HG03457 (cell line): ENCODE data around the gene SIL1.
"Not testable (repeated sequence)": the region's sequence is repeated elsewhere in the genome, so short reads cannot be mapped to it uniquely, and the experiment has no call there.

Experiments
- ATAC-seq: cut with Tn5 transposase; IDR thresholded peaks from one replicate; pipeline ENCODE4 v1.9.1; 2021; ENCODE audit warnings: moderate number of reproducible peaks; ENCODE audit not compliant: unreplicated experiment

SIL1 gene

DNA sequence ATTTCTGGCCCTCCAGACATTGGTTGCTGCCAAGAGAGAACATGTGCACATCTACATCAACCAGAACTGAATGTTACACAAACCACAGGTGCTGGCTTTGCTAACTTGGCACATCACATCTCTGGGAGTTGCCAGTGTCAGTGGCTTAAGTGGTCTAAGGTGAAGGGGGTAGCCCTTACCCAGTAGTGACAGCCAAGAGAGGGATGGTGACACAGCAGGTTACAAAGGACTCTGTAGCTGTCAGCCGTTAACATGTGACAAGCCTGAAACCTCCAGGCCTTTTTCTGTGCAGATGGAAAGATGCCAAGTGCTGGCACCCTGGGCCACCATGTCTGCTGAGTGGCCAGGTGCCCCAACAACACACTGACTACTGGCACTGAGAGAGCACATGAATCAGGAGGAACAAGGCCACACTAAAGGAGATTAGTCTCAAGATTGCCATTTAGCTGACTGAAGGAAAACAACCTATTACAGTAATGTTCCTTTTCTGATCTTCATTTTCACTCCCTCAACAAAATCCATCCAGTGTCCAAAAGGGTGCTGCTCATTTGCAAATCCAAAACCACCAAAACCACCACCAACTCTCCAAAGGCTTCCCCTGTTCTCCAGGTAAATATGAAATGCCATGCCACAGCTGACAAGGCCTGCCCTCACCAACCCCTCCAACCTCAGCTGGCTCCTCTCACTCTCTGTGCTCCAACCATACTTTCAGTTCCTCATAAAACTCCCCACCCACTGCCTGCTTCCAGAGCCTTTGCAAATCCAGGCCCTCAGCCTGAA is 20.2 kb downstream of the SIL1 start:
- no peak for ATAC-seq

DNA sequence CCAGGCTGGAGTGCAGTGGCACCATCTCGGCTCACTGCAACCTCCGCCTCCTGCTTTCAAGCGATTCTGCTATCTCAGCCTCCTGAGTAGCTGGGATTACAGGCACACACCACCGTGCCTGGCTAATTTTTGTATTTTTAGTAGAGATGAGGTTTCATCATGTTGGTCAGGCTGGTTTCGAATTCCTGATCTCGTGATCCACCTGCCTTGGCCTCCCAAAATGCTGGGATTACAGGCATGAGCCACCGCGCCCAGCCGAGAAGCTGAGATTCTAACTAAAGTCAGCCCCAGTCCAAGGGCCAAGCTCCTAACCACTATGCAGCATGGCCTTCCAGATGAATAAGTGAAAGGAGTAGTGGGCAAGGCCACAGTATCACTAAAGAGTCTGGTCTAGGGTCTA is 20.9 kb downstream of the SIL1 start:
- ATAC-seq = not testable (repeated sequence)

DNA sequence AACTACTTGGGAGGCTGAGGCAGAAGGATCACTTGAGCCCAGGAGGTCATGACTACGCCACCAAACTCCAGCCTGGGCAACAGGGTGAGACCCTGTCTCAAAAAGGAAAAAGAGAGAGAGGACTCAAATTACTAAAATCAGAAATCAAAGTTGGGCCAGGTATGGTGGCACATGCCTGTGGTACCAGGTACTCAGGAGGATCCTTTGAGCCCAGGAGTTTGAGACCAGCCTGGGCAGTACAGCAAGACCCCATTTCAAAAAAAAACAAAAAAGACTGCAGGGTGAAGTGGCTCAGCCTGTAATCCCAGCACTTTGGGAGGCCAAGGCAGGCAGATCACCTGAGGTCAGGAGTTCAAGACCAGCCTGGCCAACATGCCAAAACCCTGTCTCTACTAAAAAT is 23.8 kb downstream of the SIL1 start:
- not testable (repeated sequence) for ATAC-seq

DNA sequence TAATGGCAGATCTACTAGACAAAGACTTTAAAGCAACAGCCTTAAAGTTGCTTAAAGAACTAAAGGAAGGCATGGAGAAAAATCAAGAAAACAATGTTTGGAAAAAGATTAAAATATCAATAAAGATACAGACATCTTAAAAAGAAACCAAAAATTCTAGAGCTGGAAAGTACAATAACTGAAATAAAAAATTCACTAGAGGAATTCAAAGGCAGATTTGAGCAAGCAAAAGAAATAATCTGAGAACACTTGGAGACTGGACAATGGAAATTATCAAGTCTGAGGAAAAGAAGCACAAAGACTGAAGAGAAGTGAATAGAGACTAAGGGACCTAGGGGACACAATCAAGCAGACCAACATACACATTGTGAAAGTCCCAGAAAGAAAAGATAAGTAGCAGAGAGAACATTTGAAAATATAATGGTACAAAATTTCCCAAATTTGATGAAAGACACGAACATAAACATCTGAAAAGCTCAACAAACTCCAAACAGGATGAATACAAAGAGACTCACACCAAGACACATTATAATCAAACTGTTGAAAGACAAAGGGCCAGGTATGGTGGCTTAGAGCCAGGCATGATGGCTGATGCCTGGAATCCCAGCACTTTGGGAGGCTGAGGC is 26.3 kb downstream of the SIL1 start:
- ATAC-seq = no peak

DNA sequence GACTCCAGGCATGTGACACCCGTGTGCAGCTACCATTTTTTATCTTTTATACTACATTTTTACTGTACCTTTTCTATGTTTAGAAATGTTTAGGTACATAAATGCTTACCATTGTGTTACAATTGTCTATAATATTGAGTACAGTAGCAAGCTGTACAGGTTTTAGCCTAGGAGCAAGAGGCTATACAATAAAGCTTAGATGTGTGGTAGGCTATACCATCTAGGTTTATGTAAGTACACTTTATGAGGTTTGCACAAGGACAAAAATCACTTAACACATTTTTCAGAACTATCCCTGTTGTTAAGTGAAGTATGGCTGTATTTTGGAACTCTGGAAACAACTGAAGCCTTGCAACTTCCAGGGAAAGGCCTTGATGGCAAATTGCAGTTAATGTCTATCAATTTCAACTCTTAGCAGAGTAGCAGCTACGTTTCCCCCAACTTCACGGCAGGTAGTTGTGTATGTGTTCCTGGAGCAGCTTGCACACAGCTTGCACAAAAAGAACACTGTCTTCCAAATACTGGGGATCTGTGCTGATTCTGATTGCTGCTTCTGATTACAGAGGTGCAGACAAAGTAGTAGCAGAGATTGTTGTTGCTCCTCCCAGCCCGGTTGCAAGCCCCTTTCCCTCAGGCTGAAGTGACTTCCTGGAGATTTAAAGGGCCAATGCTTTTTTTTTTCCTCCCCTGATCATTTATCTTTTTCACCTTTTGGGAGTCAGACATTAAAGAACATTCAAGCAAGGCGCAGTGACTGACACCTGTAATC is 30.0 kb downstream of the SIL1 start:
- ATAC-seq = no peak

DNA sequence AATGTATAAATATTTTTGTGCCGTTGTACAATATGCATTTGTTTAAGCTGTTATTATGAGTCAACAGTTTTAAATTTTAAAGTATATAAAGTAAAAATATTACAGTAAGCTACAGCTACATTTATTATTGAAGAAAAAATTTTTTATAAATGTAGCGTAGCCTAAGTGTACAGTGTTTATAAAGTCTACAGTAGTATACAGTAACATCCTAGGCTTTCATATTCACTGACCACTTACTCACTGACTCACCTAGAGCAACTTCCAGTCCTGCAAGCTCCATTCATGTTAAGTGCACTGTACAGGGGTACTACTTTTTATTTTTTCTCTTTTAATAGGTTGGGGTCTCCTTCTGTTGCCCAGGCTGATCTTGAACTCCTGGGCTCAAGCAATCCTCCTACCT is 30.6 kb downstream of the SIL1 start:
- no peak for ATAC-seq

DNA sequence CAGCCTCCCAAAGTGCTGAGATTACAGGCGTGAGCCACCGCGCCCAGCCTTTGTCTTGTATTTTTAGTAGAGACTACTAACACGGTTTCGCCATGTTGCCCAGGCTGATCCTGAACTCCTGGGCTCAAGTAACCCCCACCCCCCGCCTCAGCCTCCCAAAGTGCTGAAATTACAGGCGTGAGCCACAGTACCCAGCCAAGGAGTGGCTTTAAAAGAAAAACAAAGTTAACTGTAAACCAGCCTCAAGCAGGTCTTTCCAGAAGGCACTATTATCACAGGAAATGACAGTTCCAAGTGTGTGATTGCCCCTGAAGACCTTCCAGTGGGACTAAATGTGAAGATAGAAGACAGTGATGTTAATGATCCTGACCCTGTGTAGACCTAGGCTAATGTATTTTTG is 31.1 kb downstream of the SIL1 start:
- no peak for ATAC-seq

DNA sequence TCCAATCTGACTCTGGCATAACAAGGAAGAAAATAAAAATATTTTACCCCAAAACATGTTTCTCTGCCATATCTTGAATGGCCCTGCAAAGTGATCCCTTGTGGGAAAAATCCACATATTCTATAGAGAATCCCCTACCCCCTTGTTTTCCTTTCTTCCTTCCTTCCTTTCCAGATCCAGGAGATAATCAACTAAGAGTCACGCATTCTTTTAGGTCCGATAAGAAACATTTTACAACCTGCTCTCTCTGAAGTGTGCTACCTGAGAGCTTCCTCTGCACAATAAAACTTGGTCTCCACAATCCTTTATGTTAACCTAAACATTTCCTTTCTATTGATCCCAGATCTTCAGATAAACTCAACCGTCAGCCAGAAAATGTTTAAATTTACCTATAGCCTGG is 33.3 kb downstream of the SIL1 start:
- not testable (repeated sequence) for ATAC-seq

DNA sequence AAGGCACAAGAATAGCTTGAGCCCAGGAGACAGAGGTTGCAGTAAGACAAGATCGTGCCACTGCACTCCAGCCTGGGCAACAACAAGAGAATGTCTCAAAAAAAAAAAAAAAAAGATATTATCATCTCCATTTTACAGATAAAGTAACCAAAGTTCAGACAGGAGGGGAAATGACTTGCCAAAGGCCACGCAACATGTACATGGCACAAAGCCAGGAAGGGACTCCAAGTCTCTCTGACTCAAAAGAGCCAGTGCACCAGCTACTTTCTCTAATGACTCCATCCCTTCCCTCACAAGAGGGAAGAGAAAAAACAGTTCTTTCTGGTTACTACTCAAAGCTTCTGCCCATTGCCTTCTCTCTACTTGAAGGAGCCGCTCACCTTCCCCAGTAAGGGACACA is 34.1 kb downstream of the SIL1 start:
- ATAC-seq = no peak

DNA sequence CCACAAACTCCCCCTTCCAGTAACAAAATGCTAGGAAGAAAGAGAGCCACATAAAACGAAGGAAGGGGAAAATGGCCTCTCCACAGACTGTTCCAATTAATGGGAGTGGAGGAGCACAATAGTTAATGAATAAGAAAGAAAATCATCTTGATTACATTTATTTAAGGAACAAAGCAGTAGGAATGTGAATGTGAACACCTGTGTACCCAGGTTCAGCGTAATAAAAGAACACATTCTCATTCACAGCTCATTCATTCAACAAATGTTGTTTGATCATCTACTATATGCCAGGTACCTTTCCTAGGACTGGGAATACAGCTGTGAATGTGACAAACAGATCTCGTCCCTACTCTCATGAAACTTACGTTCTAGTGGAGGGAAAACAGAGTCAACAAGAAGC is 35.7 kb downstream of the SIL1 start:
- no peak for ATAC-seq

DNA sequence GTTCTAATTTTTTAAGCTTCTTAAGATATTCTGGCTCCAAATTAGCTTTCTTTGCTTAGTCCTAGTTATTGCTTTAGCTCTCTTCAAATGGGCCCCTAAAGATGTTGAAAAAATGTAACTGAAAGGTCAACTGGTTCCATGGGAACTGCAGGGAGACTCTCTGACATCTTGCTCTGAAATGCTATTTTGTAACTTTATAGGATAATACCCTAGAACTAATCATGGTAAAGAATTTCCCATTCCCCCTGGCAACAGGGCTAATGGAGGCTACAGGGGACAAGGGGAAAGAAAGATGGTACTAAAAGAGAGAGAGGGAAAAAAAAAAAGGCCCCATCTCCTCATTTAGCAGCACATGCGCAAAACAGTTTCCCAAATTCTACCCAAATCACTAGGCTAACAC is 39.4 kb downstream of the SIL1 start:
- ATAC-seq = no peak

DNA sequence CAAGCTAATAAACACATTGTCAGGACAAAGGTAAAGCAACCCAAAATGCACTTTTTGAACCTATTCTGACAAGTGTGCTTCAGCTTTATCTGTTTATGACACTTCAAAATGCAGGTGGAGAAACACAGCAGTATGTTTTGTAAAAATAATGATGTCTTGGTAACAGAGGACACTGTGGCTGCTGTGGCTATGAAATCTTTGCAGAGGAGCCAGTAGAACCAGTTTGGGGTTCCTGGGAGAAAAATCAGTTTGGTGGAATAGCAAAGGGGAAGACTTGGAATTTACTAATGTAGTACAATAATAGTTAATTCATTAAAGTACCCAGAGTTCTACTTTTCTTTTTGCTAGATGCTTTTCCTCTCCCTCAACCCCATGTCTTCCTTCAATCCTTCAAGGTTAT is 40.6 kb downstream of the SIL1 start:
- no peak for ATAC-seq

DNA sequence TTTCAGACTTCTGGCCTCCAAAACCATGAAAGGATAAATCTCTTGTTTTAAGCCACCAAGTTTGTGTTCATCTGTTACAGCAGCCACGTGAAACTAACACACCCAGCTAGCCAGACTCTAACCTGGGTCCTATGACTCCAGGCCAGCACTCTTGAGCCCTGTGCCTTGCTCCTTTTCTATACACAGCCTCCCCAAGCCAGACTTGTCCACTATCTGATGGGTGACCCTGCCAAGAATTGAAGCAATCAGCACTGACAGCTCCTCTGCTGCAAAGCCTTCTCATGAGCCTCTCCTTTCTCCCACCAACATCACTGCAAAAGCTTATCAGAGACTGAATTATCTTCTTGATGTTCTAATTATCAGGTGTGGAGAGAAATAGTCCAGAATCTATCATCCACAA is 41.4 kb downstream of the SIL1 start:
- no peak for ATAC-seq

DNA sequence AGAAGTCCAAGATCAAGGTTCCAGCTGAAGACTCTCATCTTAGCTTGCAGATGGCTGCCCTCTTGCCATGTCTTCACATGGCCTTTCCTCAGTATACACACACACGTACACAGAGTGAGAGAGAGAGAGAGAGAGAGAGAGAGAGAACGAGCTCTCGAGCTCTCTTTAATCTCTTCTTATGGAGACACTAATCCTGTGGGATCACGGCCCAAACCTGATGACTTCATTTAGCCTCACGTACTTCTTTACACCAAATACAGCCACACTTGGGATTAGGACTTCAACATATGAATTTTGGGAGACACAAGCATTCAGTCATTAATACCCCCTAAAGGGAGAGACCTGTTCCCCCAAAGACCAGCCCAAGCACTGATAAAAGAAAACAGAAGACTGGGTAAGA is 42.8 kb downstream of the SIL1 start:
- ATAC-seq = no peak

DNA sequence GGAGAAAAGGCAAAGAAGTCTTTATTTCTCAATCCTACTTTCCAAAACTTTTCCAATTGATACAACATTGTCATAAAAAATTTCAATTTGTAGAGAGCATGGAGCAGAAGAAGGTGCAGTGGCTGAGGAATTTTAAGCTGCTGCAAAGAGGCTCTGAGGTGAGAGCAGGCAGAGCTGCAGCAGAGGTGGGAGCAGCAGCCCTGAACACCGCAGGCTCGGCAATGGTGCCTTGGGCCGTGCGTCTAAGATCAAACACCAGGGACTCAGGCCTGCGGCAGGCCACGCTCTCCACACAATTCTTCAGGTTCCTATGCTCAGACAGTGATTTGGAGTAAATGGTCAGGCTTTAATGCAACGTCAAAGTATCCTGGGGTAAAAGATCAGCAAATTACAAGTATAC is 46.3 kb downstream of the SIL1 start:
- no peak for ATAC-seq

DNA sequence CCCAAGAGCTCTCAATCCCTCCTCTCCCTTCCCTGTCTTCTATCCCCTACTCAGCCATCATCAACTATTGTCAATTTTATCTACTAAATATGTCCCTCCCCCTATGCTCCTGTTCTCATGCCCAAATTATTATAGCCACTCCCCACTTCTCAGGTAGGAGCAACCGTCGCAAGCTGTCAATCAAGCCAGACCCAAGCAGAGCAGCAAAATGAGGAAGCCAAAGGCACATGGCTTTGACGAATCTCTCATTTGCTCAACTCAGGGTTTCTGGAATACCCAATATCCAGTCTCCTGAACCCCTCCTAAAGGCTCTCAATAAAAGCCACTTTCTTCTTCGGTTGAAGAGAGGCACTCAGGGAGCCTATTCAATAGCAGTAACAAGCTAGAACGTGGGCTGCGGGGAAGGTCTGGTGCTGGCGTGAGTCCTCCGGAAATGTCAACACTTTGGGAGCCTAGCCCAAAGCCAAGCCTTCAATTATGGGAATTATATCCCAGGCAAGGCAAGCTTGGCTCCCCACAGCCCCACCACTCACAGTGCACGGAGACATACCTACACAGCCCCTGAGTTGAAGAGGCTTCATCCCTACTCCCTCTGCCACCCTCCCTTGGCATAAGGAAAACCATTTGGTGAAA is 47.7 kb downstream of the SIL1 start:
- no peak for ATAC-seq

DNA sequence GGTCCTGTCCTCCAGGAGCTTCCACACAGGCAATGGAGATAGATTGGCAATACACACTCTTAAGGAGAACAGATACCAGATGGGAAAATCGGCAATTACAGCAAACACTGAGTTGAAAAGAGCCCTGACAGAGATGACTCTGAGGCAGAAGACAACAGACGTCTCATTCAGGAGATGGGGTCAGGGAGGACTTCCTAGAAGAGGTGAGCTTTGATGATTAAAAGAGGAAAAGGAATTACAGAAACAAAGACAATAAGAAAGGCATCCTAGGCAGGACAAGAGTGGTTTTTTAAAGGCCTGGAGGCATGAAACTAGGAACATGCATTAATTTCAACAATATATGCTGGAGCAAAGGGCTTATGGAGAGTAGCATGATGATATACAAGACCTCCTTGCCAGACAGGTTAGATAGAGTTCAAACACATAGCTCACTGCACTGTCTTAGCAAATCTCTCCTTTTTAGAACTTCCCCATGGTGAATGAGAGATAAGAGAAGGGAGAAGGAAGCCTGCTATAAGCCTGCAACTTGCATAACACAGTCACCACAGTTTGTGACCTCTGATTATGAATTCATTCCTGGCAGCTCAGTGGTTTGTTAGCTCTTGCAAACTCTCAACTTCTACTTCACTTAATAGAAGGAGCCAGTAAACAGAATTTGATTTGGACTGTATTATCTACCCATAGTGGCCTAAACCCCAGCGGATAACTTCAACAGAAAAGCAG is 48.5 kb downstream of the SIL1 start:
- ATAC-seq = no peak

DNA sequence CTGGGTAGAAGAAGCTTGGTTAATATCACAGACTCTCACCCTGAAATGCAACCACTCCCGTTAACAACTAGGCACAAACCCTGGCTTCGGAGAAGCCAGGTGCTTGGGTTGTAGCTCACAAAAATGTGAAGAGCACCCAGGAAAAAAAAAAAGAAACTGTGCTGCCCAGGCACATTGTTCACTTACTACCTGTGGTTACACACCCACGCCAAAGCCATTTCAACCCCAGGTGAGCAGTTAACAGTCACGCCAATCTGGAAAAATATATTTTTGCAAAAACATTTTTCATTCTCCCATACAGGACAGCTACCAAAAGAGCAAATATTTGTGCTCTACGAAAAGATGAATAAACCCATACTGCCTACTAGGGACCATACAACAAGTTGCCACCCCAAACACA is 49.2 kb downstream of the SIL1 start:
- ATAC-seq = no peak

DNA sequence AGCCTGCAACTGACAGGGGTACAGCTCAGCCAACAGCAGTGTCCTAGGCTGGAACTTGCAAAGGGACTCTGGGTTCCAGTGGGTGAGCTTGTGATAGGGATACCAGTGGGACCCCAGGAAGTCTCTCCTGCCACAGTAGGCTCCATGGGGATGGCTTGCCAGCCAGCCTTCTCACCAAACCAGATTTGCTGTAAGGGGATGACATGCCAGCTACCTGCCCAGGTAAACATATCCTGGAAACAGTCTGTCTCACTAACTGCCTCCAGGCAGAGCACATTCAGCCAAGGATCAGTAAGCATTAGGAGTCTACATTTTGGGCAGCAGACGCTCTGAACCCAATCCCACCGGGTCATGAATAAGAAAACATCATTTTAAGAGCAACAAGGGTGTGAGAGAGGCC is 49.9 kb downstream of the SIL1 start:
- ATAC-seq = no peak

DNA sequence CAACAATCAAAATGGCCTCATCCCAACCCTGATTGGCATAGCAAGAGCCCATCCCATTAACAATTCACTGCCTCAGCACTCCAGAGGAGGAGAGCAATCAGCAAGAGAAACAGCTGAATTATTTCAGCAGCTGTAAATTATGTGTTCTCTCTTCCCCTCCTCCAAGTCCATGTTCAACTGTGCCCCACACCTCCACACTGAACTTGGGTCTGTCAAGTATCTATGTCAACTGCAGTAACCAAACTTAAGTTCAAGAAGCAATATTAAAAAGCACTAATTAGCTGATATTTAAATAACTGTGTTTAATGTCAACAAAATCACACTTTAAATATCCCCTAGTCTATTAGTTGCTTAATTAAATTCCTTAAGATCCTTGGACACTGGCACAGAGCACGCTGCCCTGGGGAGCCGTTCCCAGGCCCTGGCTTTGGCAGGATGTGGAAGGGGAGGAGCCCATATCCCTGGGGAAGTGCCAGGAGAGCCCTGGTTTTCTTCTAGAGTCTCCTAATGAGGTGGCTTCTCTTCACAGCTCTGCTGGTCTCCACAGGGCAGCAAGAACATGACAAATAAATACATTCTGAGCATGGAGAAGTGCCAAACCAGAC is 50.6 kb downstream of the SIL1 start:
- no peak for ATAC-seq
